Raji (cell line): ENCODE data around the gene ATAD3B.

Source experiments
- POLR2A ChIP-seq: IDR thresholded peaks from 2 replicates; pipeline ENCODE4 v1.6.1; 2011; ENCODE audit warnings: low read depth, low read length, control low read depth; ENCODE audit not compliant: insufficient read depth

ATAD3B gene

GRCh38 chr1:1462318-1462966 lies 9.1 kb upstream of the ATAD3B start:
- TF ChIP-seq POLR2A: no peak

- no peak for TF ChIP-seq POLR2A
Measured at GRCh38 chr1:1463312-1463711, 8.3 kb upstream of the ATAD3B start.

GRCh38 chr1:1470626-1471388 lies 758 bp upstream of the ATAD3B start:
- no peak for TF ChIP-seq POLR2A

- no peak for TF ChIP-seq POLR2A
Measured at GRCh38 chr1:1477206-1477605, 5.6 kb downstream of the ATAD3B start.

GRCh38 chr1:1479547-1480487 lies 8.3 kb downstream of the ATAD3B start:
- TF ChIP-seq POLR2A: no peak

- TF ChIP-seq POLR2A: no peak
Measured at GRCh38 chr1:1482856-1483255, 11.3 kb downstream of the ATAD3B start.

- TF ChIP-seq POLR2A: no peak
Measured at GRCh38 chr1:1483714-1484113, 12.1 kb downstream of the ATAD3B start.

- TF ChIP-seq POLR2A: no peak
Measured at GRCh38 chr1:1487701-1488100, 16.1 kb downstream of the ATAD3B start.

- no peak for TF ChIP-seq POLR2A
Measured at GRCh38 chr1:1489231-1489630, 17.7 kb downstream of the ATAD3B start.

- no peak for TF ChIP-seq POLR2A
Measured at GRCh38 chr1:1489861-1490260, 18.3 kb downstream of the ATAD3B start.

- no peak for TF ChIP-seq POLR2A
Measured at GRCh38 chr1:1490633-1491230, 19.2 kb downstream of the ATAD3B start.

- TF ChIP-seq POLR2A: no peak
Measured at GRCh38 chr1:1491601-1492000, 20.0 kb downstream of the ATAD3B start.

- no peak for TF ChIP-seq POLR2A
Measured at GRCh38 chr1:1507305-1507704, 35.7 kb downstream of the ATAD3B start.

GRCh38 chr1:1510912-1511532 lies 39.5 kb downstream of the ATAD3B start:
- TF ChIP-seq POLR2A: no peak
